ENCODE measurements around the gene ADRA2B.

ADRA2B gene

DNA sequence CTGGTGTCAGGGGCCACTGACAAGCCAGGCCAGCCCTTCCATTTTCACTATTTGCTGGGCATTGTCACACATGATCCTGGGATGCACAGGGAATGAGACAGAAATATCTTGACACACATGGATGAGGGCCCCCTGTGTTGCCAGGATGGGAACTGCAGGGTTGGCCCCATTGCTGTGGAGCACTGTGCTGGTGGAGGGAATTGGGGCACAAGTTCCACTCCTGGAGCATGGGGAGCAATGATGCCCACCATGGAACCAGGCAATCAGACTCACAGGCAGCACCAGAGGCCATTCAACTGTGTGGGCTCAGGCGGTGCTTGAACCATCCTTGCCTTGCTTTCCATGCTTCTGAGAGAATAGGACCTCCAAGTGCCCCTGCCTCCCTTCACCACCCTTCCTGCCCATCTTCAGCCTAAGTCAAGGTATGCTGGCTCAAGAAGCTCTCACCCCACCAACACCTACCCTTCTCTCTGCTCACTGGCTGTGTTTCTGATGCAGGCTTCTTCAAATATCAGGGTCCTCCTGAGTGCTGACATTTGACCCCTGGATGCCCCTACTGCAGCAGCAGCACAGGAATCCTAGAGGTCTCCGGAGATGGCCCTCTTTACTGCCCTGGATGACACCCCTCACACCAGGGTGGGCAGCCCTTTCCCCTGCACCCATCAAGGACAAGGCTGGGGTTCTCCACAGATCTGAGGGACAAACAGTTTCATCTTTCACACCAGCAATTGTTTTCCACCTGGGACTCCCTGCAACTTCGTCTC lies 11.0 kb downstream of the ADRA2B start:
- no peak for DNase-seq (ENCODE audit: low read depth)

DNA sequence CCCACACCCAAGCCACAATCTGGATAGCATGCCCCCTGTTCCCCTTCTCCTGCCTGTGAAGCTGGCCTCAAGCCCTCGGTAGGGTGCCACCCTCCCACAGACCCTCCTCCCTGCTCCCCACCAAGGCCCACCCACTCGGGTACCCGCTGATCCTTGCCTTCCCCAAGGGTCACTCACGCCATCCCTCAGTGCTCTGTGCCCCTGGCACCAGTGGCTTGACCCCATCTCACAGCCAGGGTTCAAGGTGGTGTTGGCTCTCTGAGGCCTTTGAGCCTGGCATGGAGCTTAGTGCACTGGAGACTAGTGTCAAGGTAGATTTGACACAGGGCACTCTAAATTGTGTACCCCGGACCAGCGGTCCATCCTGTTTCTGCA lies 11.9 kb downstream of the ADRA2B start:
- DNase-seq (ENCODE audit: low read depth) = no peak

DNA sequence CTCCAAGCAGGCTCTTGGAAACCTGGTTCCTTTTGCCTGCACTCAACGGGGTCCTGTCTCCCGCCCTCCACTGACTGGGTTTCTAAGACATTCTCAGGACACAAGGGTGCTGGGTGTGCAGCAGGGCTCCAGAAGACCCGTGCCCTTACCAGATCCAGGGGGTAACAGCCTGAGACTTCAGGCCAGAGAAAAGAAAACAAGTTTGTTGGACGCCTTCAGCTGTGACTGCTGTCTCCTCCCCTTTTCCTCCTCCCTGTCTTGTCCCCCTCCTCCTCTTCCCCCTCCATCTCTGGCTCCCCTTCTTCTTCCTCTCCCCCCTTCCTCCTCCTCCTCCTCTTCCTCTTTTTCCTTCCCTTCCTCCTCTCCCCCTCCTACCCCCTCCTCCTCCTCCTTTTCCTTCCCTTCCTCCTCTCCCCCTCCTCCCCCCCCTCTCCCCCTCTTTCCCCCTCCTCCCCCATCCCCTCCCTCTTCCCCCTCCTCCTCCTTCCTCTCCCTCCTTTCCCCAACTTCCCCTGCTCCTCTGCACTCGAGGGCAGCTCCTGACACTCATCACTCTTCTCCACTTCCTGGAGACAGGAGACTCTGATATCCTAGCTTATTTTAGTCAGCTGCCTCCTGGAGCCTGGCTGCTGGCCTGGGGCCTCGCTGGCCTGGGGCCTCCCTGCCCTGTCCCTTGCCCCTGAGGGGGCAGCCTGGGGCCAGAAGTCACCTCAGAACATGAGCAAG lies 12.4 kb downstream of the ADRA2B start:
- no peak for DNase-seq (ENCODE audit: low read depth)

DNA sequence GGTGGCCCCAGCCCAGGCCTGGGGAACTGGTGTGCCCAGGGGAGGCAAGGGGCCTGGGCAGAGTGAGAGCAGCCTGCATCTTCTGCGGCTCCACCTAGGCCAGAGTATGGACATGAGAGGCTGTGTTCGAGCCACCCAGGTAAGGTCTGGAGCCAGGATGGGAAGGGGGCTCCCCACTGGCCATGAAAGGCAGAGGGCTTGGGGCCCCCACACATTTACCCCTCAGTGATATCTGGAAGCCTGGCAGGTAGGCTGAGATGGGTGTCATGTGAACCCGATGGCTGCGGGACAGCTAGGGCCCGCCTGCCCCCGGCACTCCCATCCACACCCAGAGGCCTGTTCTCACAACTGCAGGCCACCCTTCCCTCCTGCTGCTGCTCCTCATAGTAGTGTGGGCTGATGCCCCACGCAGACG lies 13.2 kb downstream of the ADRA2B start:
- no peak for DNase-seq (ENCODE audit: low read depth)

DNA sequence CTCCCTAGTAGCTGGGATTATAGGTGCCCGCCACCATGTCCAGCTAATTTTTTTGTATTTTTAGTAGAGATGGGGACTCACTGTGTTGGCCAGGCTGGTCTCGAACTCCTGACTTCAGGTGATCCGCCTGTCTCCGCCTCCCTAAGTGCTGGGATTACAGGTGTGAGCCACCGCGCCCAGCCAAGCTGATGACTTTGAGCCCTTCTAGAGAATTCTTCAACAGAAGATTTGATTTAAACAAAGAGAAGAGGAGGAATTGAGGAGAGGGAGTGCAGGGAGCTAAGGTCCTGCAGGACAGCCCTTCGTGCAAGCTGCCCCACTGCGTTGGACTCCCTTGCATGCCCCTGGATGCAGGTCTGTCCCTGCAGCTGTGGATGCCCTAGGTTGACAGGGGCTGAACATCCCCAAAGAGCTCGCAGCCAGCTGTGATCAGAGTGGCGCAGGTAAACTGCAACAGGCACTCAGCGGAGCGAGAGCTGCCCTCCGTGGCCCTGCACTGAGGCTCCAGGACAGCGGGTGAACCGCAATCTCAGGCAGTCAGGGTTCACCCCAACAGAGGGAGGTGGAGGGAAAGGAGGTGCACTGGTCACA lies 13.7 kb downstream of the ADRA2B start:
- no peak for DNase-seq (ENCODE audit: low read depth)

DNA sequence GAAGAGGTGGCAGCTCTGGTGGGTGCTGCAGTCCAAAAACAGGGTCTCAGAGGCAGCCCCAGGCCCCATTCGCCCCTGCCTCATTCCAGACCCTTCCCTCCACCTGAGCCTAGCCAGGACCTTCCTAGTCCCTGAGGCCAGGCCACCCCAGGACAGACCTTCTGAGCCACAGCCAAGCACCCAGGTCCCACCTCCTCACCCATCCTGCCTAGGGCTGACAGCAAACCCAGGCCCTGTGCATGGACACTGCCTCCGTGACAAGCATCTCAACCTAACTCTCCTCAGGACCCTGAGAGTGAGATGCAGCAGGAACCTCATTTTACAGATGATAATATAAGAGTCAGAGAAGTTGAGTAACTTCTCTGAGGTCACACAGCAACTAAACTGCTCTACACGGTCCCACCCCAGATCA lies 15.5 kb downstream of the ADRA2B start:
- DNase-seq (ENCODE audit: low read depth) = no peak

DNA sequence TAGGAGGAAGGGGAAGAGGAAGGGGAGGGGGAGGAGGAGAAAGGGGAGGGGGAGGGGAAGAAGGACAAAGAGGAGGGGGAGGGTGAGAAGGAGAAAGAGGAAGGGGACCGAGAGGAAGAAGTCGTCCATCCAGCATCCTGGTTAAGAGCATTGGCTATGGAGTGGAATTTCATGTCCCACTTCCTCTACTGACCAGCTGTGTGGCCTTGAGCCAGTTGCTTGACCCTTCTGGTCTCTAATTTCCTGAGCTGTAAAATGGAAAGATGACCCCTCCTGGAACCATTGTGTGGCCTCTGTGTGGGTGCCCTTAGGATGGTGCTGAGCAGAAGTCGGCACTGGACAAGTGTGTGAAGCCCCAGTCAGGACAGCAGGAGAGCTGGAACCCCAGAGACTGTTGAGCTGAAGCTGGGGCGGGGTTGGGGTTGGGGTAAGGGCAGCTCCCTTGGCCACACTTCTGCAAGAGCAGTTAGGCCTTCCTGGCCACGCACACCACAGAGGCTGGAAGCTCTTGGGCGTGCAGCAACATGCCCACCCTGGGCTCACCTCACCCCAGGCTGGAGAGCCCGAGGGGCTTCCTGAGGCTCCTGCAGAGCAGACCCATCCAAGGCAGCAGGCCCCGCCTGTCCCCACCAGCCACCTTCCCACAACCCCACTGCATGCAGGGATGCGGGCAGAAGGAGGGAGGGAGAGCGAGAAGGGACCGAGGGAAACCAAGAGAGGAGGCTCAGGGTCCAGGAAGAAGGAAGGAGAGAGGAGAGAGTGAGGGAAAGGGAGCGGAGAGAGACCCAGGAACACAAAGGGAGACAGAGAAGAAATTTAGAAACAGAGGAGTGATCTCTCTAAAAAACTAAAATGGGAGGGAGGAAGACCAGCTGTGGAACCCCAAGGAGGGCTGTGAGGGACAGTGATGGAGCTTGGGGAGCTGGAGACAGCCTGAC lies 16.2 kb downstream of the ADRA2B start:
- DNase-seq (ENCODE audit: low read depth) = no peak

DNA sequence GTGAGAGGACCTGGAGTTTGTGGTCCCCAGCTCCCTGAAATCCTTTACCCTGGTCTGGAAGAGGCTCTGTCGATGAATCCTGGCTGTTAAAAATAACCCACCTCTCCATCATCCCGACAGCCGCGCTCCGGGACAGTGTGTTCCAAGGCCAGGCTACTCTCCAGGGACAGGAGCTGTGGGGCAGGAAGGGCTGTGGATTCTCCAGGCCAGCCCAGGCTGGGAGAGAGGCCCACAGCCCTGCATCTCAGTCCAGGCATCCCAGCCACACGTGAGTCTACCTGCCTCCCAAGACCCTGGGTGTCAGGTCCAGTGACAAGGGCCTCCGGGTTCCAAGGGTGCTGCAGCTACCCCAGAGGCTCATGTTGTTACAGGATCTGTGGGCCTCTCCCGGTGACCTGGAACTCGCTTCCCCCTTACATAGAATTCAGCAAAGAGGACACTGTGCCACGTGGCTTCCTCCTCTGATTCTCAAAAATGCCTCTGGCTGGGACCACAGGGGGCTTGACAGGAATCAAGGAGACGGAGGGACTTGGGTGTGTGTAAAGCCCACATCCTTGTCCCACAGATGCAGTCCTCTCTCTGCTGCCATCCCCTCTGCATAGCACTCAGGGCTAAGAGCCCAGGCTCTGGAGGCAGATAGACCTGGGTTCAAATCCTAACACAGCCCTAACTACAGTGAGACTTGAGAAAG lies 17.3 kb downstream of the ADRA2B start:
- DNase-seq (ENCODE audit: low read depth) = no peak

DNA sequence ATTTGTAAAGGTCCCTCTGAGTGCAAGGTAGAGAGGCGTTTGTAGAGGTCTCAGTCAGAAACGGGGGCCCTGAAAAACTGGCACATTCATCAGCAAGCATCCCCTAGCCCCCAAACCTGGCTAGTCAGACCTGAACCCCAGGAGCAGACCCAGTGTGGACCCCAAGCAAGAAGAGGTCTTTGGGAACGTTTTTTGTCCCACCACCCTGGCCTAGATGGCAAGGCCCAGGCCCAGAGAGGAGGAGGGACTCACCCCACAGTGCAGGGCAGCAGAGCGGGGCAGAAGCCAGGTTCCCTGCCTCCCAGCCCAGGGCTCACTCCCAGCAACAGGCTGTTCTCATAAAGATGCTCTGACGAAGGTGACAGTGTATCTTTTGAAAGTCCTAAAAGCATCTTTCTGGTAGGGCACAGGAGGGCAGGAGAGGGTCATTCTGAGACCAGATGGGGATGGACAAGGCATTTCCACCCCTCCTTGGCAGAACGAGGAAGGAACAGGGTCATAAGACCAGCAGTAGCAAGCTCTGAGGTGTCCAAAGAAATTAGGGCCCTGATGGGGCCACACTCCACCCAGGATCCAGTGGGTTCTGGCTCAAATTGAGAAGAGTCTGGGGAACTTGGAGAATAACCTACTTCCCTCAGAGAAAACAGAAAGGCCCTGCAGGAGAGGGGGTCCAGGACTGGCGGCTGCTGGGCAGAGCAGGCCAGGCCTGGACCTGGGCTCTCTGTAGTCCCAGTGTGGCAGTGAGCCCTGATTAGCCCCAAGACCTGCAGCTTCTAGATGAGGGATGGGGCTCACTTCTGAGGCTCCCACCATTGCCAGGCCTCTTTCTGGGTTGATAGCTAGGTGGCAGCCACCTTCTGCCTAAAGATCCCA lies 18.2 kb downstream of the ADRA2B start:
- DNase-seq (ENCODE audit: low read depth) = no peak

DNA sequence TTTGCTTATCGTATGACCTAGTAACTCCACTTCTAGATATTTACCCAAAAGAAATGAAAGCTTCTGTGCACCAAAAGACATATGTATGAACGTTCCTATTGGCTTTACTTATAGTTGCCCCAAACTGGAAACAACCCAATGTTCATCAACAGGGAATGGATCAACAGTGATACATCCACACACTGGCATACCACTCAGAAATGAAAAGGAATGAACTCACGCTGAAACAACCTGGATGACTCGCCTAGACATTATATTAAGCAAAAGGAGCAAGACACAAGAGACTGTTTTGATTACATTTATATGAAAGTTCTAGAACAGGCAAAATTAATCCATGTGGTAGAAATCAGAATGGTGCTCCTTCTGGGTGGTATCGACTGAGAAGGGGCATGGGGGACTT lies 18.9 kb downstream of the ADRA2B start:
- DNase-seq (ENCODE audit: low read depth) = no peak

DNA sequence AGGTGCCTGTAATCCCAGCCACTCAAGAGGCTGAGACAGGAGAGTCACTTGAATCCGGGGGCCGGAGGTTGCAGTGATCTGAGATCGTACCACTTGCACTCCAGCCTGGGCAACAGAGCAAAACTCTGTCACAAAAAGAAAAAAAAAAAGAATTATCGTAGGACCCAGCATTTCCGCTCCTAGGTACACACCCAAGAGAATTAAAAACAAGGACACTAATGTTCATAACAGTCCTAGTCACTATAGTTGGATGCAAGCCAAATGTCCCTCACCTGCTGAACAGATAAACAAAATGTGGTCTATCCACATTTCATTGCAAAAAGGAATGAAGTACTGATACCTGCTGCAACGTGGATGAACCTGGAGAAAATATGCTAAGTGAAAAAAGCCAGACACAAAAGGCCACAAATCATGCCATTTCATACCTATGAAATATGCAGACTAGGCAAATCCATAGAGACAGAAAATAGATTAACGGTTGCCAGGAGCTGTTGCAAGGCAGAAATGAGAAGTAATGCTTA lies 21.2 kb downstream of the ADRA2B start:
- DNase-seq (ENCODE audit: low read depth) = no peak

DNA sequence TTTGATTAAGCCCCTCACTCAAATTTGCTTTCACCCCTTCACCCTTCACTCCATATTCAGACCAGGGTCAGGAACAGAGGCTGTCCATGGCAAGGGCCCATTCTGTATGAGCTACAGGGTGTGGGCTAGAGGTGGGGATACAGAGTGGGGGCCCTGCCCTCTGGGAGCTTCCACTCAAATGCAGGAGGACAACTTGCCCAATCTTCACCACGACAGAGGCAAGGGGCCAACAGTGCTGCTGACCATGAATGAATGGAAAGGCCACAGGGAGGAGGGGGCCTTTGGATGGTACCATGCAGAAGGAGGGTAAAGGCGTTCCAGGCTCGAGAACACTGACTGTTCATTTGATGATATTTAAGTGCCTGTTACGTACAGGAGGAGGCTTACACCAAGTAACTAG lies 22.8 kb downstream of the ADRA2B start:
- no peak for DNase-seq (ENCODE audit: low read depth)

DNA sequence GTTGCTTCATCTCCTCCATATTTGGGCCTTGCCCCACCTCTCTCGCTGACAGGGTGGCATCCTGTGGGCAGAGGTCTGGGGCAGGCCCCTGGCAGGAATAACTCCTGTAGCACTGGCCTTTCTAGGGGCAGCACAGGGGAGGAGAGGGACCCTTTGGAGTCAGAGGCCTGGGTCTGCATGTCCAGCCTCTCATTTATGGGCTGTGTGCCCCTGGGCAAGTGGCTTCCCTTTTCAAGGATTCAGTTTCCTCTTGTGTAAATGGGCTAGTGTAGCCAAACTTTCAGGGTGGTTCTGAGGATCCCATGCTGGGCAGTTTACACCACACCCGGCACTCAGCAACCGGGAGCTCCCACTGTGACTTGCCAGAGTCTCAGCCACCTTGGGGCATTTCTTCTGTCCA lies 23.4 kb downstream of the ADRA2B start:
- no peak for DNase-seq (ENCODE audit: low read depth)

DNA sequence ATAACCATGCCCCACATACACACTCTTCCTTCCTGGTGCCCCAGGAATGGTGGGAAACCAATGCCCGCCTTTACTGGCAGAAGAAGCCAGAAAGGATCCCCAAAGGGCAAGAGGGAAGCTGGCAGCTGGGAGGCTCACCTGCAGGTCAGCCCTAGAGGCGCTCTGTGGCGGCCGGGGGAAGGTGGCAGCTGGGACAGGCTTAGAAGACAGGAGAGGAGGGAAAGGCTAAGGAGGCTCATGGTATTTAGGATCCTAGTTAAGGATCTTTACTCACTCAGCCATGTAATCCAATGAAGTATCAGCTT lies 23.8 kb downstream of the ADRA2B start:
- DNase-seq (ENCODE audit: low read depth) = no peak

DNA sequence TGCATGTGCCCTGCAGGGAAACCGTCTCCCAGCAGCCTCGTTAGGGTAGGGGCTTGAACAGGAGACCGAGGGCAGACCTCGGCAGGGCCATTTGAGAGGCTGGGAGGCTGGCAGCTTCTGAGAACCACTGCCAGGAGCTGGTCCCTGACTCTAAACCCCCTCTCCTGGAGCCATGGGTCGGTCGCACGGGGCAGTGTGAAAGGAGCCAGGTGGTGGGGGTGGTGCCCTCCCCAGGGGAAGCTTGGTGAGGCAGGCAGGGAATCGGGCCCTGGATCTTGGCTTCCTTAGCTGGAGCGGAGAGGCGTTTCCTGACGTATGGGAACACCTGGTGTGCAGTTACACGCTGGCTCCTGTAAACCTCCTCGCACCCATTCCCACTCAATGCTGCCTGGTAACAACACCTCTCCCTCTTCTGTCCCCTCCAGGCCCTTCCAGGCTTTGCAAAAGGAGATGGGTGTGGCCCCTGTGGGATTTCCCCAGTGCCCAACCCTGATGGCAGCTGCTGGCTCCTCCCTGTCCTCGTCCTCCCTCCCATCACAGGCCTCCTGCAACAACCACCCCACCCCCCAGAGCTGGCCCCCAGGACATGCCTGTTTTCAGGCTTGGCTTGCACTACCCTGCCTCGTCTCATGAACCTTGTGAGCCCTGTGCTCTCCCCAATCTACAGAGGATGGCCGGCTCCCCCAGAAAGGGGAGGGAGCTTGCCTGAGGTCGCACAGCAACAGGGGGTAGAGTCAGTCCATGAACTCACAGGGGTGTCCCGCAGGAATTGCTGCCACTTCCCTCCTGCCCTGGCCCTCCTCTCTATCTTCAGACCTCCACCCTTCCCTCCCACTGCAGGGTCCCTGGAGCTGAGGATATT lies 24.4 kb downstream of the ADRA2B start:
- no peak for DNase-seq (ENCODE audit: low read depth)

DNA sequence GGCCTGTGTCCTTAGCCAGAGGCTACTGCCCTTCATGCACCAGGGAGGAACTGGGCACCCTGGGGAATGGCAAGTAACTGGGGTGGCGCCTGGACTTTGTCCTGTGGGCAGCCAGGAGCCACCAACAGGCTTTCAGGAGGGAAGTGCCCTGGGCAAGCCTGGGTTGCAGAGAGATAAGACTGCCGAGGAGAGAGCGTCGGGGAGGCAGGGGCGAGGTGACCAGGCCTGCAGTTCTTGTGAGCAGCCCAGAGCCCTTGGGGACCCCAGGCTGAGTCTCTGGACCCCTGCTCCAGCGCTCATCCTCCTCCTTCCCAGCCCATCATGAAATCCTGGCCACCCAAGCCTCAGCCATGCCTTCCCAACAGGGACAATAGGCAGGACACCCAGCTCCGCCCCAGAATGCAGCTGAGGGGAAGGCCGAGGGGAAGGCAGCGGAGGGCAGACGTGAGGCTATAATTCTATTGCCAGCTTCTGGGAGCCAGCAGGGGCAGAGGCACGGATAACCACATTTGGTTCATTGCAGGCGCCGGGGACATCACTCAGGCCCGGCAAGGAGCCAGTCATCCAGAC lies 25.1 kb downstream of the ADRA2B start:
- DNase-seq (ENCODE audit: low read depth) = no peak

DNA sequence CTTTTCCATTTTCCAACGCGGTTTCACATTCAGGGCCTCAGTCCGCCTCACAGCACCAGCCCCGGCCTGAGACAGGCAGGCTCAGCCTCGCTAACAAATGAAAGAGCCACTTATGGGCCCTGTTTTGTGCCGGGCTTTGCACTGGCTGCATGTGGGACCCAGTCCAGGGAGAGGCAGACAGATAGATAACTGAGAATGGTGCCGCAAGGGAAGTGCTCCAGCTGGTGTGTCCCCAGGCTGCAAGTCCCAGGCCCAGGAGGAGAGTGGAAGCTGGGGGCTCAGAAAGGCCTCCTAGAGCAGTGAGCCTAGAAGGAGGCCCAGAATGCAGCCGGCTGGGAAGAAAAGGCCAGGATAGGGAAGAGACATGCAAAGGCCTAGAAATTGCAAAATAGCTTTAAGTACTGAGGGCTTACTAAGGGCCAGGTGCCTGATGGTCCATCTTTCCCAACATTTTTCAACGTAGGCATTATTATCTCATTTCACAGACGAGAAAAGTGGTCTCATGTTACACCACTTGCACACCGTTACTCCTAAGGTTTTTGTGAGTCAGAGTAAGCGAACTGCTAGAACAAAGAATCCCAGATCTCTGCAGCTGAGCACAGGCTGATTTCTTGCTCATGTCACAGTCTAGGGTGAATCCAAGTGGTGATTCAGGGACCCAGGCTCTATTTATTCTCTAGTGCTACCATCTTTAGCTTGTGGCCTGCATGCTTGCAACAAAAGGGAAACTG lies 26.0 kb downstream of the ADRA2B start:
- peak; percentile 72 for DNase-seq (ENCODE audit: low read depth)

DNA sequence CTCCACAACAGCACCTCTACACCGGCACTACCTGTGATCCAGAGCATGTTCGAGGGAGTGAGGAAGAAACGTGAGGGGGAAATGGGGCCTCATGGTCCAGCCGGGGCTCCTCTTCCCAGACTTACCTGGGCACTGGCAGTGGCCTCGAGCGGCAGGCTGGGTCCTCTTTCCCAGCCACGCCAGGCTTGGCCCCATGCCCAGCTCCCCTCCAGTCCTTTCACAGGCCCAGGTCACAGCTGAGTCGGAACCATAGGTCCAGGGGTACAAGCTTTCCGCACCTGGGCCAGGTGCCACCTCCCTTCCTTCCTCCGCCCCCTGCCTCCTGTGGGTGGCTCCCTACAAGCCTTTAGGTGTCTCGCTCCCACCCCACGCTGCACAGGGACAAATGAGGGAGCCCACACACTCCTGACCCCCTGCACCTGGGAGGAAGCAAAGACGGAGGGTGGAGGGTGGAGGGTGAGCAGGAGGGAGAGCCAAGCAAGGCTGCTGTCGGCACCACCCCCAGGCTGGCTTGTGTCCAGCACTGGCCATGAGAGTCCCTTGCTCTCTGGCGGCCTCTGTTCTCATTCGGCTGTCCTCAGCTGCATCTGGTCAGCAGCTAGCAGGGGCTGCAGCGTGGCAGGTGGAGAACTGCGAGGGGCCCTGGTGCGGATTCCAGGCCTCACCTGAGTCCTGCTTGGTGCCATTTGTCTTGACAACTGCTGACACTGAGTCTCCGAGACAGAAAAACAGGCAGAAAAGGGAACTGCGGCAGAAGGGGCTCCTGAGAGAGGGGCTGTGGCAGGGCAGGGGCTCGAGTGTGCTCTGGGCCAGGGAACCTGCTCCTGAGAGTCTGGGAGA lies 26.8 kb downstream of the ADRA2B start:
- DNase-seq (ENCODE audit: low read depth) = no peak
